ENCODE results near the gene COPB2.

DNA sequence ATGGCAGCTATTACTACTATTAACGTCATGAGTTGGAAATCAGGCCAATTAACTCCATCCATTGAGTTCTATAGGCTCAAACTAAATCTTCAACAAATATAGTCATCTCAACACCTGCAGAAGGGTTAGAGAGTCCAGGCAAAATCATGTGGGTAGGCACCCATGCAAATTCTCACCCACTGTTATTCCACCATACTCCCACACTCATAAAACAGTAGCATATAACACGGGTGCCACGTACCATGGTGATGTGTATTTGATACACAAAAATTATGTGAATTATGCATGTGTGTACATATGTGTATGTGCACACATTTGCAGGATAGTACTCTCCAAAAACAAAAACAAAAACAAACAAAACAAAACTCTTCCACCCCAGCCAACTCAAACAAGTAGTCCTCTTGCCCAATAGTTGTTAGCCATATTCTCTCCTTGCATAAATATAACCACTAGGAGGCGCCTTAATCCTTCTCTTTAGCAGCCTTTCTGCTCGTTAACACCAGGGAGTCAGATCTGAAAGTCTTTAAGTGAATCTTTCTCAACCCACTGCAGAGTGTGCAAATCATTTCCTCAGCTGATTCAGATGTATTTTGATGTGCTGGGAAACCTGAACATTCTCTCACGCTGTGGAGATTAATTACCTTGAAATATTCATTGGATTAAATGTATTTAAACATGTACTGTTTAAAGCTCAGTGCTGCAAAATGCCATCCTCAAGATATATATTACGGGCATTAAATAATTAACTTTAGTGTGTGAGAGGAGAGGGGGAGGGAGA, 38.0 kb upstream of the COPB2 start:
- TF ChIP-seq CTCF (IDR thresholded peaks at IDR 0.05) (peak; percentile 76), EZH2 (IDR thresholded peaks at IDR 0.05; ENCODE audit: borderline replicate concordance, insufficient read depth, low read depth, low read length, poor library complexity, severe bottlenecking) (no peak)

Data from B cell (primary cell).